ENCODE data around the gene PSMD11.

Gene PSMD11

GRCh38 chr17:32491371-32492263 is 47.3 kb downstream of the PSMD11 start:
- DNase-seq = no peak

- DNase-seq = no peak
These were observed 47.9 kb downstream of the PSMD11 start for GRCh38 chr17:32492264-32492589.

DNA sequence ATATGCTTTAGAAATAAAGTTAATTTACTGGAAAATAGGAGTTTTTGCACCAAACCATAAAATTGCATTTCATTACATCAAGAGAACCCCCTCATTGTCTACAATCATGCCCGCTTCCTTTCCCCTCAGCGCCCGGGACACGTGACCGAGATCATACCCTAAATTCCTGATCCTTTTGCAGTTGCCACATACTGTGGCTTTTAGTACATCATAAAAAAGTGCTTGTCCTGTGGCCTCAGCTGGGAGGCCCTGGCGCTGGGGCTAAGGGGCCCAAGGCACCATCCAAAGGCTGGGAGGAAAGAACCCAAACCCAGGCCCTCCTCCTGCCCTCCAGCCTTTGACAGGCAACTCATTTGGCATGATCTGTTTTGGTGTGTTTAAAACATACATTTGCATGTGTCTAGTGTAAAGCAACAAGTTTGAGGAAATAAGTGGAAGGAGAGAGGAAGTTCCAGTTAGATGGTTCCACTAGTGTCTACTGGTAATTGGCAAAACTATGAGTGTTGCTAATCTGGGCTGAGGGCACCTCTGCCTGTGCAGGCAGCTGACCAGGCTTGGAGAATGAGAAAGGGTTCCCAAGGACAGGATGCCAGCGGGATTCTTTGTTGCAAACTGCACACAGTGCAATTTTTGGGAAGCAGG is 48.5 kb downstream of the PSMD11 start:
- DNase-seq = no peak

GRCh38 chr17:32493571-32493970 is 49.3 kb downstream of the PSMD11 start:
- no peak for DNase-seq

GRCh38 chr17:32493976-32494513 is 49.7 kb downstream of the PSMD11 start:
- no peak for DNase-seq

- DNase-seq = no peak
These were observed 50.5 kb downstream of the PSMD11 start for GRCh38 chr17:32494621-32495358.

- DNase-seq = peak; percentile 41
These were observed 51.3 kb downstream of the PSMD11 start for GRCh38 chr17:32495359-32496231.

- no peak for DNase-seq
These were observed 52.2 kb downstream of the PSMD11 start for GRCh38 chr17:32496395-32497073.

DNA sequence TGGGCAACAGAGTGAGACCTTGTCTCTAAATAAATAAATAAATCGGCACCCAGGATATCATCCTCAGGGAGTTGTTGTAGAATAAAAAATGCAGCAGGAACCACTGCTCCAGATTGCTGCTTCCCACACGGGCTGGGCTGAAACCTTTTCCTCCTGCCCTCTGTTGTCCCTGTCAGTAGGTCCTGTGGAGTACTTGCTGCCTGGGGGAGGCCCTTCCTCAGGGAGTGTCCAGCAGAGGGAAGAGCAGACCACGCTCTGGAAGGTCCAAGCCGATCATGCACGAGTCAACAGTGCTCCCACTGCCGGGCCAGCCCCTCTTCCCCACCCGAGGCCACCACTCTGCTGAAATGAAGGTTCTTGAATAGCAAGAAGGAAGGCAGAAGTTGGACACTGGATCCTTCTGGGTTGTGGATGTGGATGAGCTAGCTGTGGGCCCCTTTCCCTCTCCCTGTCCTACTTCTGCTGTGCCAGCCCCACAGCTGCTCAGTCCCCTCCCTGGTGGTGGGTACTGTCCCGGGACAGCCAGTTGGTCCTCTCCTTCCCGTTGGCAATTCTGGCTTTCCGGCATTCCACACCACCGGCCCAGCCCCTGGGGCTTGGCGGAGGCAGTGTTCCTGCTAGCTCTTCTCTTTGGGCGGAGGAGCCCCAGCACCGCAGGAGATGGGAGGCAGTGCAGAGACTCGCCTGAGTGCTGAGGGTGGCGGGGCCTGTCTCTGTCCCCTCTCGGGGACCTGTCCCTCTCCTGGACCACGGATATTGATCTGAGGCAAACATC is 53.3 kb downstream of the PSMD11 start:
- DNase-seq = no peak

DNA sequence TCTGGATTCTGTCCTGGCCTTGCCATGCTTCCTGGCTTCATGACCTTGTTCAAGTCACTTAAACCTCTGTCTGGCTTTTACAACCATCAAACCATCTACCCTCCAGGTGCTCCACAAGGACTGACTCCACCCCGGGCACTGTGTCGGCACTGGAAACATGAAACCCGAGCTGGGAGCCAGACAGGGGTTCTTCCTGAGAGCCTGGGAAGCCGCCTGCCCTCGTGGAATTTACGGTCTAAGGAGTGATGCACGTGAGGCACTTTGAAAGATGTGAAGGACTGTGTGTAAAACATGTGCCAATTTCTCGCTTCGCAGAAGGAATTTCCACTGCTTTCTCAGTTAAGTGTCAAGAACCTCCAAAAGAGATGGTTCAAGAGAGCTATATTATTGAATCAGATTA is 54.1 kb downstream of the PSMD11 start:
- DNase-seq = no peak

GRCh38 chr17:32502013-32502412 is 57.7 kb downstream of the PSMD11 start:
- no peak for DNase-seq

DNA sequence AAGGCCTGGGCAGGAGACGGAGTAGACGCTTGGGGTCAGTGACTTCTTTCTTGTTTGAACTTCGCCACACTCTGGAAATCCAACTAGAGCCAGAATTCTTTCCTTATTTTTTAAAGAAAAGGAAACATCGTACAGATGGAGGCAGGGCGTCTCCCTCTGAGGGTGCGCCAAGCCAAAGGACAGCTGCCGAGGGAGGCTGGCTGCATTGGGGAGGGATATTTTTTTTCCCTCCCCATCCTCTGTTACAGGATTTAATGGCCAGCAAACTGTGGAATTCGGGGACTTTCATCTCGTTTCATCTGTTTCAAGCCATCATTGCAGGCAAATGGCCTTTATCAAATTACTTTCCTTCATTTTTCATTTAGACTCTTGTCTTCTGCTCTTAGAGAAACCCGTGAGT is 58.4 kb downstream of the PSMD11 start:
- DNase-seq = no peak

DNA sequence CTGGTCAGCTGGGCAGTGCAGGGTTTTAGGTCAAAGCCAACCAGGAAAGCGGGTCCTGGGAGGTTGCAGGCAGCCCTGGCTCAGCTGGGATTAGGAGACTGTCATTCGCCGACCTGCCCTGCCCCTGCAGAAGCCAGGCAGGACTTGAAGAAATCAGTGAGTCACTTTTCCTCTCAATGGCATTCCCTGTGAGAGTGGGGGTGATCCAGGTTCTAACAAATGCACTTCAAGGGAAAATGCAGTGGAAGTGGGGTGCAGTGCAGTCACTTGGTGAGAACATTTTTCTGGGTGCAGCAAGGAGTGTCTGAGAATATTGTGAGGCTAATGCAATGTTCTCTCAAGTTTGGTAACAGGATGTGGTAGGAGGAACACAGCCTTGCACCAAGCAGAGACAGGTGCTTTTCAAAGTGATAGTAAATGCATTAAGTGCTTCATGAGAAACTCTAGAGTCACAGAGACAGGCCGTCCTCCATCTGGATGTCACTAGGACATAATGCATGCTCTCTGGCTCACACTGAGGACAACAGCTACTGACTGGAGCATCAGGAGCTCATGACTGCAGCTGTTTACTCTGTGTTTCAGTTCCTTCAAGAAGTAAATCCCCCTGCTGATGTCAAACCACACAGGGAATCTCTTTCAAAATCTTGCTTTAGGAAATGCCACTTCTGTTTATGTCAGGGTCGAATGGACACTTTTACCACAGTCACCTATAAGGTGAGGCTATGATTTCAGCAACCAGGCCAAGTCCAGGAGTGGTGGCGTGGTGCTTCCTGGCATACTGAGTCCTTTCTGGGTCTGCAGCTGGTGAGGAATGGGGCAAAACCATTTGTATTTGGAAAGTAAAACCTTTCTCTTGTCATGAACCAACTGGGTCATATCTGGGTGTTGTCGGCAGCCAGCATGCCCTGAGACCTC is 59.2 kb downstream of the PSMD11 start:
- peak; percentile 49 for DNase-seq

DNA sequence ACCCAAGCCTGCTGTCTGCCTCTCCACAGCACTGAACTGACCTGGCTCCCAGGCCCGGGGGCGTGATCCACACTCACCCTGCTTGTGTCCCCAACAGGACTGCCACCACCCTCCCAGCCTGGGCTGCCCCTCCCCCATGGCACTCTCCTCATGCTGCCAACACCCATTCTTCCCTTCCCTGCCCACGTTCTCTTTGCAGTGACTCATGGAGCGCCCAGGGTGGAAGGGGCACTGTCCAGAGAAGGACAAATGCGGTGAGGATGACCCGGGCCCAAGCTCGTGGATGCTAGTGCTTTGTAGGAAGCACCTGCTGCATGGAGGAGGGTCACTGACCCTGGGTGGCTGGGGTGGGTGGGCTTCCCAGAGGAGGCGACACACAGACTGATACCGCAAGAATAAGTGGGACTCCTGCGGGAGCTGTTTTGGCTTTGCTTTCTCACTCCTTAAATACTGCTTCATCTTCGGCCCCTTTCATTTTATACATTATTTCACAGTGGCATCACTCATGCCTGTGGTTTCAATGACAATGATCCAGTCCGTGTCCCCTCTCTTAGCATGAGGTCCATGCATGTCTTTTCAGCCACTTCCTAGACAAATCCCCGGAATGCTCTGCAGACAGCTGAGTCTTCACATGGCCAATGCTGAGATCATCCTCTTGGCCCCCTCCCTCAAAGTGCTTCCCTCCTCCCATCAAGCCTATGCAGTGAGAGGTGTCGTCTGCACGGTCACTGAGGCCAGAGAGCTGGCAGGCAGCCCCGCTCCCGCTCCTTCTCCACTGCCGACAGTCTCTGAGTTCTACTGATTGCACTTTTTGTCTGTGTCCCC is 60.1 kb downstream of the PSMD11 start:
- no peak for DNase-seq

DNA sequence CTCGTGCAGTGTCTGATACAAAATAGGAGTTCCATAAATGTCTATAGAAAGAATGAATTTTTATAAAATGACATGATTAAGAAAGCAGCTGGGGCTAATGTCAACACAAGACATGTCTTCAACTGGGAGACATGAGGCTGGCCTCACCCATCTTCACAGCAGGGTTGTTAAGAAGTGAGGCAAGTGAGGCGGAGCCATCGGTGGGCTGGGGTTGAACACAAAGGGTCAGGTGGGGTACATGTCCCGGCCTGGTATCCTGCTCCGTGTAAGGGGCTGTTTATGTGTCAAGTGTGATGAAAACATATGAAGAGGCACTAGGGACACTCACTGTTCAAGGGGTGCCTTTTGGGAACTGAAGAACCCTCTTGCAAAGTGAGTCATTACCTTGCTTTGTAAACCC is 64.6 kb downstream of the PSMD11 start:
- no peak for DNase-seq

DNA sequence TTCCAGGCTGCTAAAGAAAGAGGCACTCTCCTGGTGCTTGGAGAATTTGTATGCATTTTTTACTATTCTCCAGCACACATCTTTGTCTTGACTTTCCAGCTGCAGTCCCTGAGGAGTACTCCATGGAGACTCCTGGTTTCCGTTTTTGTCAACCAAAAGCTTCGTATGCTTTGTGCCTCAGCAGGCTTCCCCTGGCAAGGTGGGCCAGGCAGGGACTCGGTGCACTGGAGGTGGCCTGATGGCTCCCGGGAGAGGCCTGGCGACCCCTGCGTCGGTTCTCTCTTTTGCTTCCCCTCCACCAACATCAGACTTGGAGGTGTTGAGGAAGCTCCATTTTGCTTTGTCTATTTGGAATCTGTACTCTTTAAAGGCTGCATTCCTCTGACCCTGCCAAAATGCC is 66.2 kb downstream of the PSMD11 start:
- DNase-seq = no peak

DNA sequence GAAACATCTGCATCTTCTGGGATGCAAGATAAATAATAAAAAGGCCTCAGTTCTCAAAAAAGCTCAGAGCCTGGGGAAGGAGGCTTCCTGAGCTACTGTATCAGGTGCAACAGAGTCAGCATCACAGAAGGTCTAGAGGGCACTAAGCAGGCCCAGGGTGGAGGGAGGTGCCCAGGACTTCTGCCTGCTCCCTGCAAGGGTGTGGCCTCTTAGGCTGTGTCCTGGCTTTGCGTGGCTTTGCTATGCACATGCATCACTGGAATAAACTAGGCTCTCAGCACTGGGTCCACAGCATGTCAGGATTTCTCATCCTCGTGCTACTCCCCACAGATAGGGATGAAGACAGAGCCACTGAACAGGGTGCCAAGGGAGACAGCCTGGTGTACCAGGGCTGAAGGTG is 68.0 kb downstream of the PSMD11 start:
- no peak for DNase-seq

- DNase-seq = no peak
These were observed 69.3 kb downstream of the PSMD11 start for GRCh38 chr17:32513579-32513978.

- DNase-seq = no peak
These were observed 70.3 kb downstream of the PSMD11 start for GRCh38 chr17:32514606-32515005.

Measured in hematopoietic multipotent progenitor cell treated with erythropoietin and hydrocortisone succinate and interleukin-3 and kit ligand, for 4 days (in vitro differentiated cells).